HG03159 (cell line): ENCODE data around the gene TCF4.

Experiments used
- ATAC-seq: cut with Tn5 transposase; IDR thresholded peaks from one replicate; pipeline ENCODE4 v1.9.1; 2021; ENCODE audit warnings: mild to moderate bottlenecking, moderate library complexity; ENCODE audit not compliant: unreplicated experiment

Gene TCF4

DNA sequence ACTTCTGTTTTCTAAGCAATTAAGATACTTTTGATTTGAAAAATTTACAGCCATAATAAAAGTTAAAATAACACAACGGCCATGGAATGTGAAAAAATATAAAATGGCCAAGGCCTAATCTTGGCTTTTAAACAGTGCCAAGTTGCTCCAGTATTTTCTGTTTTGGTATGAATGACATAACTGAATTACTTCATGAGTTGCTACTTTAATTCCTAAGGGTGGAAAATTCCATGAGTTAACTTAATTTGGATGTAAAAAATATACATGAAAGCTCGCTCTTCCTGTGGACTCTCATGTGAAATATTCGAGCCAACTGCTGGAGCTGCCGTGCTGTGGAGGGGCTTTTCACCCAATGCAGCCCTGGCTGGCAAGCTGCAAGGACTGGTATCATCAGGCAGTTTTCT lies 342.8 kb downstream of the TCF4 start:
- ATAC-seq, result no peak

DNA sequence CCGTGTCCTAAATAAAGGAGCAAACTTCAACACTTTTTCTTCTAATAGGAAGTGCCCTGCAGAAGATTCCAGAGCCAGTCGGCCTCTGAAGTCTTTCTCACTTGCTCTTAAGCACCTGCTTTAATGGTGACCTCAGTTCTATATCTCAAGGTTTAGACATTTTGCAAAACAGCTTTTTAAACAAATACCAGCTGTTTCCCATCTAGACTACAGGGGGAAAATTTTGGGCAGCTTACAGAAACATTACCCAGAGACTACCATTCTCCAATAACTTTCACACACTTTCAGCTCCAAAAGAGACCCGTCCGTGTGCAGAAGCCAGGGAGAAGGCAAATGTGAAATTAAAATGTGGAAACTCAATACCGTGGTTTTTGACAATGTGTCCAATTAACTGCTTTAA lies 343.4 kb downstream of the TCF4 start:
- ATAC-seq, result no peak

DNA sequence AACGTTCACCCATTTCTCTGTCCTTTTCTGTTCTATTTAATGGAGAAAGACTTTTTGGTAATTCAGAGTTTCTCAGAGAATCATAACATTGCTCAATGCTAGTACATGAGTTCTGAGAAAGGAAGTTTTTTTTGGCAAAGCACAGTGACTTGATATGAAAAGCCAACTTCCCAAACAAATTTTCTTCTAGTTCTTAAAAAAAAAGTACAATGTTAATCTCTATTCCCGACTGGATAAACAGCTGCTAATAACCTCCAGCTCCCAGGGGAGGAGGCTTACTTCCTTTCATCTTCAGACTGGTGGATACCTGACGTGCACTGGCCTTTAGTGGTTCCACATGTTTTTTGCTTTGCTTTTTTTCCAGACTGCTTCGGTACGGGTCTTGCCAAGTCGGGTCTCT lies 344.1 kb downstream of the TCF4 start:
- no peak for ATAC-seq

DNA sequence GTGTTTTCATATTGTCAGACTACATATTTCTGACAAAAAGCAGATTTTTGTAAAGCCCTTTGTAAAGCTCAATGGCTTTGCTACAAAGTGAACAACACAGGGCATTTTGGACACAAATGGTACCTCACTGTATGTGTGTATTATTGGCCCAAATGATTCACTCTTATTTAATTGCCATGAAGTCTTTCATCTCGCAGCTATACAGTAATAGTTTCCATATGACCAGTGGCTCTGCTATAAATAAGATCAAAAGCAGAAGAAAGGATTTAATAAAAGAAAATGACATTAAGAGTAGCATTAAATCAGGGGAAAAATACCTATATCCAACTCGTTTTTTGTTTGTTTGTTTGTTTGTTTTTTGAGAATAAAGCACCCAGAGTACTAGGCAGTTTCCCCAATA lies 344.7 kb downstream of the TCF4 start:
- no peak for ATAC-seq

DNA sequence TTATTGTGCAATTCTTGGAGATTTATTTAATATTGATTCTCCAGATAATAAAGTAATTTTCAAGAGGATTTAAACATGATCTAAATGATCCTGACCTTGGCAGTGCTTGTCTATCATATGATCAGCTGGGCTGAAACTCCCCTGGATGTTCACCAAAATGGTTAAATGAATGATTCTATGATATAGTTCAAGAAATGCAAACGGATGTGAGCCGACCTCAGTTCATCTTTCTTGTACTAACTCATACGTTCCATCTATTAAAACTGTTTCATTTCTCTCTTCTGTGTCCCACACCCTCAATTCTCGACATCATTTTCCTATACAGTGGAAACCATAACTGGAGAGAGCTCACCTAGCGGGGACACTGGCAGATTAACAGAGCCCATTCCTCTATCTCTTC lies 347.0 kb downstream of the TCF4 start:
- ATAC-seq, result peak; percentile 55

DNA sequence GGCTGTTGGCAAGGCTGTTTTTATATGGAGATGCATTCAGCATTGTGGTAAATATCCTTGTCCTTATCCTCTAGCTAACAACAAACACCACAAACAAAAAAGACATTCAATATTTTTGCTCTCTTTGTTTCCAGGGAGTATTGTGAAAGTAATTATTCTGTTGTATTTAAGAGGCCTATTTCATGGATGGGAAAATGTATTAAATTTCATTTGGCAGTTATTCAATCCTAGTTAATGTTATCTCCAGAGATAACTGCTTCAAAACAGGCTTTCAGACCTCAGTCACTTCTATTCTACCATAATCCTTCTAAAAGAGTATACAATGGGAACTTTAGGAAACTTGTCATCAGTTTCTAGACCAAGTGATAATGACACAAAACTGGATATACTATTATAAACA lies 348.3 kb downstream of the TCF4 start:
- no peak for ATAC-seq

DNA sequence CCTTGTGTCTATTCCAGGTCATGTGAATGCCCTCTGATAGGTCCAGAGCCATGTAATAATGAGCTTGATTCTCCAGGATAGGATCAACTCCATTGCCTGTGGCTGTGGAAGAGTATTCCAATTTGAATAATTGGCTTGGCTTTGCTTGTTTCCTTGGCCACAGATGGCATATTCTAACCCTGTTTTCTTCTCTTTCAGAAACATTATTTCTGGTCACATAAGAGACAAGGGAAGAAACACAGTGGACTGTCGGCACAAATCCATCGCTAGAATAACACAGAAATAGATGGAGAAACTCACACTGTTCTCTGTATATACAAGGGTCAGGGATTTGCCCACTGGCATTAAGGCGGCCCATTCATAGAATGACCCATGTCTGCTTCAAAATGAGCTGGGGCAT lies 350.3 kb downstream of the TCF4 start:
- ATAC-seq, result no peak

DNA sequence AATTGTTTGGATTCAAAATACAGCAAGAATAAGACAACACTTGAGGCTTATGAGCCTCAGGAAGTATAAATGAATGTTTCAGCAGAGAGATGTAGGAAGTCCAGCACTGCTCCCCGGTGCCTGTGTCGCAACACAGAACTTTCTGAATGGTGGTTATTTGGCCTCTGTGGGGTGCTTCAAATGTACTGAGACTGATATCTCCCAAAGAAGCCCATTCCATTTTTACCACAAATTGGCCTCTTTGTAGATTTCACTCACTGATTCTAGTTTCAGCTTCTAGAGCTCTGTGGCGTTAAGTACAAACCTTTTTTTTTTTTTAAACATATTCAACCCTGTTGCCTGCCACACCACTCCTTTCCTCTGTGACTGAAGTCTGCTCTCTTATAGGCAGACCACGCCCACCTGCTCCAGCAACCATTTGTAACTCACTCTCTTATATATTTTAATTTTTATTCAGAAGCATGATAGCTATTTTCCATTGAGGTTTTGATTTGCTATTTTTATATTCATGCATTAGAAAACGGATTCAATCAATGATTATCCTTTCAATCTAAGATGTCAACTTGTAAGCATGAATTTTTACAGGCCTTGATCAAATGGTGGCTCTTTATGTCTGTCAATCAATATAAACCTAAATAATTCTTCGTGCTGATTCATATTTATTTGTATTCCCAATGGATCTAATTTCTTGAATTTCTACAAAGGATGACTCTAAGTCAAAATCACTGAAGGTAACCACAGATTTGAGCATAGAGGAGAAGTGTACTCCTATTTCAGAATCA lies 351.7 kb downstream of the TCF4 start:
- peak; percentile 47 for ATAC-seq

DNA sequence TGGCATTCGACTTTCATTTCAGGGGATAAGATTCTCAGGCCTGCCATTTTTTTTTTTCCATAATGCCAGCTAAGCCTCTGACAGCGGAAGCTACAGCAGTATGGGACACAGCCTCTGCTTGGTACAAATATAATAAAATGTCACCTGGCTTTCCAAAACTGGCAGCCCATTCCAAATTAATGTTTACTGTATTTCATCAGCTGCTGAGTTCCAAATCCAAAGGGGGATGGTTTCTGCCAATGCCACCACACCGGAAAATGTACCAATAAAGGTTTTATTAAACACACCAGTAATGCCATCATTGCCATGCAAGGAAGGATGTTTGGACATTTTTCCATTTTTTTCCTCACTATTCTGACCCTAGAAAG lies 352.9 kb downstream of the TCF4 start:
- no peak for ATAC-seq

DNA sequence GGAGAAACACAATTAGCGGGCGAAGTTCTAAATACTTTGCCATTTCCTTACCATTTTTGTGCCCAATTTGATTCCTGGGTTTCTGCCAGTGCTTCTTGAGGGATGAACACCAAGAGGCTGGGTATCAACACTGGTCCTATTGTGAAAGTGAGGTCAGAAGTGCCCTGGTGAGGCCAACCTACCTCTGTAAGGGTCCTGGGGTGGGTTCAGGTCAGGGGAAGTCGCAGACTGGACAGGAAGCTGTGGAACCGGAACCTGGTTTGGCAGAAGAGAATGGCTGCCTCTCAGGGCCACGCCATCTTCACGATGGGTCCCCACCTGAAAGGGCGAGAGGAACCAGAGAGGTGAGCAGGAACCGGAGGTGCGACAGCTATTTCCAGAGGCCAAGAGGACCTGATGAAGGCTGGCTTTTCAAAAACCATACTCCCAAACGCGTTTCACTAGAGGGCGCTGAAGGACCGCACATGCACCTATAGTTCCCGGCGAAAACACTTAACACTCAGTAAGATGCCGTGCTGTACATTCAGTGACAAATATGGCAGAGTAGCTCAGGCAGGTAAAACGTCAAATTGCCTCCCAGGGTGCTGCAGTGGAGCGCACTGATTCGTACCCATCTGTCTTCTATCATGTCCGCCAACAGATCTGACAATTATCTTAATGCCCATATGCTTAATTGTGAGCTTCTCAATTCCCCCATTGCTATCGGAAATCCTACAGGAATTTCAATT lies 353.5 kb downstream of the TCF4 start:
- peak; percentile 62 for ATAC-seq

DNA sequence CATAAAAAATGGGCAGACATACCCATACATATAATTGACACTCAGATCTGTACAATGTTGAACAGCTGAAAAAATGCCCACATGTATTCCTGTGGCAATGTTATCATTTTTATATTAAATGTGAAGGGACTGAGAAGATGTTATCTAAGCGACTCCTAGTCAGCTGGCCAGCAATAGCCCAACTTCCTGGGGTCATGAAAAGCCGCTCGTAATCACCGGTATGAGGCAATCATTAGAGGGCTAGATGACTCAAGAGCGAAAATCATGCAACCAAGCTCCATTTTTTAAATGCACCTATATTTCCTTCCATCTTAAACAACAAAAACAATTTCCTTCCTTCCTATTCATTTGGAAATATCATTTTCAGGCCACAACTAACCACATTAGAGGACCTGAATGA lies 354.1 kb downstream of the TCF4 start:
- no peak for ATAC-seq

DNA sequence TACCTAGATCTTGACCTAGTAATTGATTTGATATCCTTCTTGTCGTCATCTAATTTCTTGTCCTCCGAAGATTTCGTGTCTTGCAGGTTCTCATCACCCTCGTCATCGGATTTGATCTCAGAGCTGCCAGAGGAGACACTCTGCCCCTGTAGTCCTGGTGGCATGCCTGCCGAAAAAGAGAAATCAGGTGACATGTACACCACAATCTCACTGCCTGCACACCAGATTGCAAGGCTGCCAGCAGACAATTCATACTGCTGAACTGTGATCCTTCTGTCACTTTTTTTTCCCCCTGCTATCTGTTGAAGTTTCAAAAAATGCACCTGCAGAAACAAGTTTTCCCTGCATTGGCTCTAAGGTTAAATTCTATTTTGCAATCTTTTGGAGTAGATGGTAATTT lies 355.5 kb downstream of the TCF4 start:
- no peak for ATAC-seq

DNA sequence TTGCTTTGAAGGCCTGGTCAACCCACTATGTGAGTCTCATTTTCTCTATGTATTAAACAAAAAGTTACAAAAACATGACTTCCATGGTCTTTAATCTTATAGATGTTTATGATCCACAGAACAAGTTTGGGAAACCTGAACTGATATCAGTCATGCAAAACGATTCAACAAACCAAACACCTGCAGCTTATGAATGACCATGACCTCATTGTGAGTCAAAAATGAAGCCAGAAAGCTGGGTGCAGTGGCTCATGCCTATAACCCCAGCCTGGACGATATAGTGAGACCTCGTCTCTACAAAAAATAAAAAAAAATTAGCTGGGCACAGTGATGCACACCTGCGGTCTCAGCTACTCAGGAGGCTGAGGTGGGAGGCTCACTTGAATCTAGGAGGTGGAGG lies 358.3 kb downstream of the TCF4 start:
- ATAC-seq, result no peak

DNA sequence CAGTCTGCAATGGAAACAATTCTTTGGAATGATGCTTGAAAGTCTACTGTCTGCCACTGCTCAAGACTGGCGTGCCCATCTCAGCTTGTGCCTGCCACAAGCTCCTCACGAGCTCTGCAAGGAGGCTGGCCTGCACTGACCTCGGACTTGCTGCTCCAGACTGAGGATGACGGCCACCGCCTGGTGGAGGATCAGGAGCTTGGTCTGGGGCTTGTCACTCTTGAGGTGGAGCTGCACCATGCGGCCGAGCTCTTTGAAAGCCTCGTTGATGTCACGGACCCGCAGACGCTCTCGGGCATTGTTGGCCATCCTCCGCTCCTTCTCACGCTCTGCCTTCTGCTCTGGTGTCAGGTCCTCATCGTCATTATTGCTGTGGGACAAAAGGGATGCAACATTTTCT lies 359.3 kb downstream of the TCF4 start:
- ATAC-seq, result no peak

DNA sequence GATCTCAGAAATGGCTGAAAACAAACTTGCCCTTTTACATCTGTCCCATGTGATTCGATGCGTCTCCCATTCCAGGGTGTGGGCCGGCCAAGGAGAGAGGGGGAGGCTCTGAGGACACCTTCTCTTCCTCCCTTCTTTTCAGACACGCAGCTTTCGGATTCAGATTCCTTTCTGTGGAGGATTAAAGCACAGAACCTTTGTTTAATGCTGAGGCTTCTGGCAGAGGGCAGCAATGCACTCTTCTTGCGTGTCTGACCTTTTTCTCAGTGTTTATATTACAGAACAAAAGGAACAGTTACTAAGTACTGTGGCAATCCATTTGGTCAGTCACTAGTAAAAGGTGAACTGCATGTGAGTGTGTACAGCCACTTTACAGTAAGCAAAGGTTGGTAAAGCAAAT lies 359.8 kb downstream of the TCF4 start:
- ATAC-seq, result no peak

DNA sequence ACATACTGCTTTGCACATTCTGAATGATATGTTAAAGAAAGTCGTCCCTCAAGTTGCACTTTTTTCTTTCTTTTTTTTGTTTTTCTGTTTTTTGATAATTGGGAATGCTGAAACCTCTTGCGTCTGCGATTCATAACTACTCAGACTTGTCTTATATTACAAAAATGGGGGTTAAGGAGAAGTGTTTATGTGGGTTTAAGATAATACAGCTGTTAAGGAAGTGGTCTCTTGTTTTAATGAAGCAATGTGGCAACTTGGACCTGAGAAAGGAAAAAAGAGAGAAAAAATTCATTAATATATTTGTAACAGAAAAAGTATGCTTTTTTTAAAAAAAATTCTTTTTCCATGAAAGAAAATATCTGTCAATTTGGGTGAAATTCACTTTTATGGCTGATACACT lies 360.2 kb downstream of the TCF4 start:
- ATAC-seq, result no peak

DNA sequence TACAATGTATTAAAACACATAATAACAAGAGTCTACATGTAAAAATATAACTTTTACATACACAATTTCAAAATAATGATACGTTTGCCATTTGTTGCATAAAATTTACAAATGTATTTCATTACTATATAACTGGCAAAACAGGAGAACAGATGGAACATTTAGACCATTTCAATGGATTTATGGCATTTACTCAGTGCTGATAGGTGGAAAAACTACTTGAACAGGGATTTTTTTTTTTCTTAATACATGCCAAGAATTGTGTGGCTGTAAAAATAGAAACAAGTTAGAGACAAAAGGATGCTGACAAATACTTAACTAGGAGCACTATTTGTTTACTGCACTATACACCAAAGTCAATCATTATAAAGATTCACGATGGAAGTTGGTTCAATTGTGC lies 361.9 kb downstream of the TCF4 start:
- ATAC-seq, result no peak

DNA sequence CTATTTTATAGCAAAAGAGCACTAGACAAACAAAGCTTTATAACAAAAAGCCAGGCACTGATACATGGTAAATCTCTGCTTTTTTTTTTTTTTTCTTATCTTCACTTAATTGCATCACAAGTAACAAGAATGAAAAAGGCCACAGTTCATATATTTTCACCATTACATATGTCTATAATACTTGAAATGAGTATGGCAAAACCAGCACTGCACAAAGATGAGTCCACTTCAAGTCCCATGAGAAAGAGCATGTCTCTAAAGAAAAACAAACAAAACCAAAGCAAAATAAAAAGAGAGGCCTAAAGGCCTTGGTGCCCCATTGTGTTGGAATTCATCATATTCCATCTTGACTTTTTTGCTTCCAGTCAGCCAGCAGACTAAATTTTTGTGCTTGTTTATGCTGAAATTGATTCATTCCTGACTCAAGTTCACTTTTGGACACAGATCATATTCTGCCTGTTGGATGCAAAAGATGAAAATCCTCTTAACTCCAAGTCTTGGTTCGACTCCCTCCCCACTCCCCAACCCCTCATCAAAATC lies 363.8 kb downstream of the TCF4 start:
- no peak for ATAC-seq

DNA sequence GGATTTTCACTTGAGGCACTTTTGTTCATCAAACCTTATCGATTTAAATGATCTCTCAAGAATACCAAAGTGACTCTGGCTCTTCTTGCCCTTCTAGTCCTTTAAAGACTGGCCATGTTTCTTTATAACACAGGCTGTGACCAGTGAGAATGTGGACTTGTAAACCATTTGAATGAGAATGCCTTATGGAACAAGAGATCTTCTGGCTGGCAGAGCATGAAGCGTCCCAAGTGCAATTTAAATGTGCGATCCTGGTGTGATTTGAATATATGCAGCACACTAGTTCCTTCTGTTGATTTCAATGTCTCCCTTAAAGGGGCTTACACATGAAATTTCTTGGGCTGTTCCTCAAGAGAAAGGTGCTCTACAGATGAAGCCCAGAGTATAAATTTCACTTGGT lies 366.4 kb downstream of the TCF4 start:
- ATAC-seq, result no peak

DNA sequence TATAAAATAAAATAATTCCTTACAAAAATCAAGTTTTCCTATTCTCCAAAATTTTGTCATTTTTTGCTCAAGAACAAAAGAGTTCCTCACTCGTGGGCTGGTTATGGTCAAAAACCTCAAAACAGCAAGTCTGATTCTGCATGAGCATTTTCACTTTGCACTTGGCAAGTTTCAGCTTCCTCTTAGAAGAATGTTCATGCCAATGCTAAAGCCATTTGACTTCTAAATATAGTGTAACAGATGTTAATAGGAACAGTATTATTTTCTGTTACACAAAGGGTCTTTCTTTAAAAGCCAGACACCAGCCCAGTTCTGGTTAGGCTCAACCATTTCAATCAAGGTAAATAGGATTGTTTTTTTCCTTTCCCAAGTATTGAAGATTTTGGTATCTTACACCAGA lies 367.5 kb downstream of the TCF4 start:
- ATAC-seq, result peak; percentile 67

DNA sequence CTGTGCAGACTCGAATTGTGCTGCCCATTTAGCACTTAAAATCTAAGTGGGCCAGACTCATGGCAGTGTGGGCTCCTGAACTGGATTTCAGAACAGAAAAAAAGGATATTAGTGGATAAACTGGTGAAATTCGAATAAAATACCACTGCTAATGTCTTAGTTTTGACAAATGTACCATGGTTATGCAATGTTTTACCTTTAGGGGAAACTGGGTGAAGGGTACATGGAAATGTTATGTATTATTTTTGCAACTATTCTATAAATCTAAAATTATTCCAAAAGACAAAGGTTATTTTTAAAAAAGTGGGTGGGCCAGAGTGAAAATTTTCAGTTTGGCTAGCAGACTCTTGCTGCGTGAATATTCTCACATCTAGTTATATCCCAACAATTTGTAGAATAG lies 368.2 kb downstream of the TCF4 start:
- ATAC-seq, result no peak

DNA sequence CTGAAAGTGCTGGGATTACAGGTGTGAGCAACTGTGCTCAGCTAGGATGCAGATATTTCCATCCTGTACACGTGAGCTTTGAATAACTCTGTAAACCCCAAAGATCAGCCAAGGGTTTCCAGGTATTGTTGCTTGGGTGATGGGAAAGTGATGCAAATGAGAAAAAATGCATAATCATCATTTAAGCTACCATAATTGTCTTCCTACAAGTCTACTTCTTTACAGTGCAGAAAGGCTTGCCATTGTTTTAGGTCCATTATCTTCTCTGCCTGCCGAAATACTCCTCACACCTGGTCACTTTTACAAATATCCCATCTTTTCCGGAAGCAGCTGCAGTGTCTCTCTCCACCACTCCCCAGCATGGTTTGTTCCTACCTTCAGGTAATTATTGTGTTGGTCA lies 368.9 kb downstream of the TCF4 start:
- no peak for ATAC-seq
